Hepatocyte (in vitro differentiated cells): Measurements from ENCODE around the gene CCNF.

Experiments used
- EZH2 ChIP-seq: fragments of 200-600 bp; sonication (generic); IDR thresholded peaks from 2 replicates; pipeline ENCODE4 v1.6.1; 2016; ENCODE audit warnings: antibody characterized with exemption, mild to moderate bottlenecking, borderline replicate concordance
- TF ChIP-seq, protein P1 (sequence below): fragments of 200-600 bp; sonication (generic); IDR thresholded peaks from 2 replicates; pipeline ENCODE4 v1.5.1; 2016; ENCODE audit warnings: antibody characterized with exemption, mild to moderate bottlenecking; ENCODE audit not compliant: poor library complexity

DNA sequence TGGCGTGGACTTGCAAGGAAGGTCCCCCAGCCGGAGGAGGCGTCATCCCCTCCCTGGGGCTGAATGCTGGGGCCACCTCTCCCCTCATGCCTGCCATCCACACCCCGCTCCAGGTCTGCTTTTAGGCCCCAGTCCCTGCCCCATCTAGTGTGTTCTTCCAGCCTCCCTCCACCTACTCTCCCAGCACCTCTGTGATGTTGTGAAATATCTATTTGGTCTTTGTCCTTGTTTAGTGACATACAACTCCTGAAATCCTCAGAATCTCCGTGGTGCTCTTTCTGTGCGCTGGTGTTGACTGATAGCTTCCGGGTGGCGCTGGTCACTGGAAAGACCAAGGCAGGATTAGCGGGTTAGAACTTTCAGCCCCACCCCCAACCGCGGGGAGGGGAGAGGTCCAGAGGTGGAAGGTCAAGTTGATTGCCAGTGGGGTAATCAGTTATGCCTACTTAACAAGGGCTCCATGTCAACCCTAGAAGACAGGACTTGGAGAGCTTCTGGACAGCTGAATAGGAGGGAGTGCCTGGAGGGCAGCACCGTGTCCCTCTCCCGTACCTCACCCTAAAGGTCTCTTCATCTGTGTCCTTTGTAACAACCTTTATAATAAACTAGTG lies 55.8 kb downstream of the CCNF start:
- TF ChIP-seq EZH2, result no peak
- TF ChIP-seq, protein P1, sequence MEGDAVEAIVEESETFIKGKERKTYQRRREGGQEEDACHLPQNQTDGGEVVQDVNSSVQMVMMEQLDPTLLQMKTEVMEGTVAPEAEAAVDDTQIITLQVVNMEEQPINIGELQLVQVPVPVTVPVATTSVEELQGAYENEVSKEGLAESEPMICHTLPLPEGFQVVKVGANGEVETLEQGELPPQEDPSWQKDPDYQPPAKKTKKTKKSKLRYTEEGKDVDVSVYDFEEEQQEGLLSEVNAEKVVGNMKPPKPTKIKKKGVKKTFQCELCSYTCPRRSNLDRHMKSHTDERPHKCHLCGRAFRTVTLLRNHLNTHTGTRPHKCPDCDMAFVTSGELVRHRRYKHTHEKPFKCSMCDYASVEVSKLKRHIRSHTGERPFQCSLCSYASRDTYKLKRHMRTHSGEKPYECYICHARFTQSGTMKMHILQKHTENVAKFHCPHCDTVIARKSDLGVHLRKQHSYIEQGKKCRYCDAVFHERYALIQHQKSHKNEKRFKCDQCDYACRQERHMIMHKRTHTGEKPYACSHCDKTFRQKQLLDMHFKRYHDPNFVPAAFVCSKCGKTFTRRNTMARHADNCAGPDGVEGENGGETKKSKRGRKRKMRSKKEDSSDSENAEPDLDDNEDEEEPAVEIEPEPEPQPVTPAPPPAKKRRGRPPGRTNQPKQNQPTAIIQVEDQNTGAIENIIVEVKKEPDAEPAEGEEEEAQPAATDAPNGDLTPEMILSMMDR, result no peak
